DMS 273 (cell line): ENCODE results near the gene OPA3.

Experiments
- DNase-seq: peaks from one replicate; lab custom pipeline; 2025; ENCODE audit not compliant: unreplicated experiment; lab: John Stamatoyannopoulos, UW

The OPA3 gene

DNA sequence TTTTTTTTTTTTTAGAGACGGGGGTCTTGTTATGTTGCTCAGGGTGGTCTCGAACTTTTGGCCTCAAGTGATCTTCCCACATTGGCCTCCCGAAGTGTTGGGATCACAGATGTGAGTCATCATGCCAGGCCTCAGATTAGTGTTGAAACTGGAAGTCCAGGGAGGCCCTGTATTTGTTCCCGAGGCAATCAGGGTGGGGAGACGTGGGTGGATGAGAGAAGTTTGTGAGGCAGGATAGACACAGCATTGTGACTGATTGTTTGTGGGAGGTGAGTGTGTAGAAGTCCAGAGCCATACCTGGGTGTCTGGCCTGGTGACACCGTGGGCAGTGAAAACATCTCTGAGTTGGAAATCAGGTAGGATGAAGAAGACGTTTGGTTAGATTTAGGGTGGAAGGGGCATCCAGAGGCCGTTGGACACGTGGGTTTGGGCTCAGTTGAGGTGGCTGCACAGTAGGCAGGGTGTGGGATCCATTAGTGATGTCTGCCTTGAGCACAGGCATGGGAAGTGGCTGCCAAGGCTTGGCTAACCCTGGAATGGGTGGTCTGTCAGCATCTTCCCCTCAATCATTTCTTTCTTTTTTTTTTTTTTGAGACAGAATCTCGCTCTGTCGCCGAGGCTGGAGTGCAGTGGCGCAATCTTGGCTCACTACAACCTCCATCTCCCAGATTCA, 100.2 kb downstream of the OPA3 start:
- no peak for DNase-seq

DNA sequence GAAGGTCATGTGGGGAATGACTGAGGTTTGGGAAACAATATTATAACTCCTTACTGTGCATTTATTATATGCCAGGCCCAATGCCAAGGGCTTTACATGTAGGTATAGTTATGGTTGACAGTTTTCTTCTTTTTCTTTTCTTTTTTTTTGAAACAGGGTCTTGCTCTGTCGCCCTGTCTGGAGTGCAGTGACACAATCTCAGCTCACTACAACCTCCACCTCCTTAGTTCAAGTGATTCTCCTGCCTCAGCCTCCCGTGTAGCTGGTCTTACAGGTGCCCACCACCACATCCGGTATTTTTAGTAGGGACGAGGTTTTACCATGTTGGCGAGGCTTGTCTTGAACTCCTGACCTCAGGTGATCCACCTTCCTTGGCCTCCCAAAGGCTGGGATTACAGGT, 101.6 kb downstream of the OPA3 start:
- no peak for DNase-seq

DNA sequence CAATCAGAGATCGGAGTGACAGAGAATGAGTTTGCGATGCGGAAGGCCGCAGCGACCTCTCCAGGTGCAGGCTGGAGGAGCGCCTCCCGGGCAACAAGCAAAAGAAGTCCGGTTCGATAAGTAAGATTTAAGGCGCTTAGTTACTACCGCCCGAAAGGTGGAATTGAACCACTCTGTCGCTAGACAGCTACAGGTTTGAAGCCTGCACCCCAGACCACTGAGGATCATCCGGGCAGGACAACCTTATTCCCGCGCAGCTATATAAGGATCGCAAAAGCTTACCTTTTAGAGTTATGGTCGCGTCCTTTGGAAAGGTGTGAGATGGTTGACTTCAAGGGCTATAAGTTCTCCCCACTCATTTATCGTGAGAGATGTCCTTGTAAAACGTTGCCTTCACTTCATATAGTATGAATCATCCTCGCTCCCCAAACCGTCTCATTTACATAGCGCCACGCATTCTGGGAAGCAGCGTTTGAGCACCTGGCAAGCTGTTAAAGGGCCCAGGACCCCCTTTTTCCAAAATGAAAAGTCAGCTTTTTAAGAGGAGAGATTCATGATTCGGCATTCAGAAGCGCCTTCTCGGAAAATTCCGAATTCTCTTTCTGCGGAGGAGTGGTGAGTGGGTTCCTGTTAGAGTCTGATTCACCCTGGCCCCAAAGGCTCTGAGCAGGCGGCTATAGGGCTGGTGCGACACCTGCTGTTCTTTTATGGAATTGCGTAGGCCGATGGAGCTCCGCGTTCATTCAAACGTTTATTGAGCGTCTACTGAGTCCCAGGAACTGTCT, 106.0 kb downstream of the OPA3 start:
- DNase-seq: peak; percentile 96

- DNase-seq: peak; percentile 55
Observed at GRCh38 chr19:45477713-45478453, 106.7 kb downstream of the OPA3 start.
